Spleen (tissue), 11 donors: Measurements from ENCODE around the gene RNU1-1. TPM values are rescaled to one million over a fixed set of nuclear protein-coding genes. Genes with fewer than 3 reads are reported as not detected.
A peak's percentile ranks its signal among the peaks of the same experiment; 100 is the strongest.
"Not testable (repeated sequence)": the region's sequence is repeated elsewhere in the genome, so short reads cannot be mapped to it uniquely, and the experiment has no call there.

Experiments used
- DNase-seq: peaks from one replicate; pipeline ENCODE4 v3.0.0-alpha.2; 2020
- H3K27ac ChIP-seq, 8 donors: fragments of 200-600 bp; sonication (generic) in 7 of 8; 1 replicate in 4 of 8; 2 replicates in 4 of 8; pipeline versions ENCODE4 v1.5.0 to v1.8.0; 2016 to 2021; ENCODE audit warnings: inconsistent platforms in 4 of 8, mild to moderate bottlenecking in 4 of 8, moderate library complexity in 1 of 8
- H3K27me3 ChIP-seq, 7 donors: fragments of 200-600 bp; sonication (generic) in 6 of 7; replicated peaks in 1 of 7; 1 replicate in 4 of 7; 2 replicates in 3 of 7; pipeline versions ENCODE4 v1.5.0 to v1.8.0; 2016 to 2021; ENCODE audit warnings: inconsistent platforms in 3 of 7, mild to moderate bottlenecking in 1 of 7
- H3K36me3 ChIP-seq, 6 donors: fragments of 200-600 bp; sonication (generic) in 5 of 6; 1 replicate in 4 of 6; 2 replicates in 2 of 6; pipeline versions ENCODE4 v1.5.0 to v1.8.0; 2016 to 2021; ENCODE audit warnings: inconsistent platforms in 2 of 6
- H3K4me1 ChIP-seq, 6 donors: fragments of 200-600 bp; sonication (generic) in 5 of 6; 1 replicate in 3 of 6; 2 replicates in 3 of 6; pipeline versions ENCODE4 v1.5.0 to v1.8.0; 2016 to 2021; ENCODE audit warnings: inconsistent platforms in 3 of 6
- H3K4me3 ChIP-seq, 8 donors: fragments of 200-600 bp; sonication (generic) in 7 of 8; 1 replicate in 4 of 8; 2 replicates in 4 of 8; pipeline versions ENCODE4 v1.5.0 to v1.8.0; 2016 to 2021; ENCODE audit warnings: inconsistent platforms in 4 of 8, mild to moderate bottlenecking in 4 of 8, moderate library complexity in 2 of 8
- H3K9me3 ChIP-seq, 8 donors: fragments of 200-600 bp; sonication (generic) in 7 of 8; 1 replicate in 4 of 8; 2 replicates in 4 of 8; pipeline versions ENCODE4 v1.5.0 to v1.8.0; 2016 to 2021; ENCODE audit warnings: inconsistent platforms in 4 of 8
- POLR2A ChIP-seq, 3 donors: fragments of 450-650 bp; IDR thresholded peaks; one replicate each; pipeline ENCODE4 v1.5.1; 2017; ENCODE audit warnings: antibody characterized with exemption in 3 of 3, mild to moderate bottlenecking in 1 of 3
- POLR2AphosphoS5 ChIP-seq, 3 donors: sonication (generic); formaldehyde crosslinking; IDR thresholded peaks; one replicate each; pipeline ENCODE4 v1.5.1; 2017; ENCODE audit warnings: antibody characterized with exemption in 3 of 3
- WGBS, 5 donors: extraction: QIAGEN DNeasy Blood & Tissue Kit in 3 of 5; methylation state at CpG; one replicate each; pipeline versions ENCODE4 v1.1.5 to v1.1.7; 2013 to 2018; 5-methylcytosine and 5-hydroxymethylcytosine counted together
- intact Hi-C: fragments of 100-400 bp; cut with DNase I; formaldehyde crosslinking; loops from one replicate; pipeline ENCODE4 v1.15.0; 2023; ENCODE audit warnings: low total_unique reads
- polyA plus RNA-seq, 3 donors: library from polyadenylated mRNA; stranded (reverse); fragments of 200-250 nt; gene quantifications; one replicate each; pipeline ENCODE4 v1.2.1, GENCODE V29; 2013
- total RNA-seq, 7 donors: library from RNA; depleted of rRNA in 3 of 7; stranded (reverse); fragments of >200 nt in 3 of 7; fragmentation: NEBNext Ultra II Directional in 4 of 7; extraction: Animal tissue kit (Norgen Biotek cat#: 25700) in 4 of 7; gene quantifications; one replicate each; pipeline versions ENCODE4 v1.1.0 to v1.2.1, GENCODE V29; 2016 to 2021
- TF ChIP-seq, protein P1 (sequence below), 11 experiments: fragments of 200-600 bp in 7 of 11; fragments of 450-650 bp in 4 of 11; sonication (generic) in 4 of 11; IDR thresholded peaks in 8 of 11; conservative IDR thresholded peaks in 3 of 11; 1 replicate in 7 of 11; 2 replicates in 4 of 11; pipeline versions ENCODE4 v1.4.0 to v1.8.0; 2016 to 2021; ENCODE audit warnings: antibody characterized with exemption in 11 of 11, inconsistent platforms in 4 of 11, mild to moderate bottlenecking in 1 of 11
- donor health status: healthy with polysubstance abuse.
- donor health status: DM: no; HTN: no; CAD: no; lungs with moderate emphysema.
- donor health status: DM: no; HTN: no; CAD: no.
- donor health status: Bipolar disorder and iron deficiency.
- donor health status: healthy.
- donor health status: DM: no; HTN: no; CAD: no.
- donor health status: DM: yes; HTN: yes; CAD: no.

RNU1-1 gene
- total and polyA plus RNA-seq, 10 donors = under 0.01 to 8,075 (median 6,234) TPM; not detected in 3

- H3K9me3 ChIP-seq = peaks cover 0 to 21% (median 9%) of the 10 kb centered on the region in 8 donors
- no peak overlapping the region for H3K4me3 ChIP-seq
- no peak for DNase-seq
- no peaks in the 10 kb centered on the region for H3K36me3 ChIP-seq
- H3K27me3 ChIP-seq = no peaks in the 10 kb centered on the region
- TF ChIP-seq POLR2A (IDR thresholded peaks at IDR 0.05) = no peak
- TF ChIP-seq, protein P1, sequence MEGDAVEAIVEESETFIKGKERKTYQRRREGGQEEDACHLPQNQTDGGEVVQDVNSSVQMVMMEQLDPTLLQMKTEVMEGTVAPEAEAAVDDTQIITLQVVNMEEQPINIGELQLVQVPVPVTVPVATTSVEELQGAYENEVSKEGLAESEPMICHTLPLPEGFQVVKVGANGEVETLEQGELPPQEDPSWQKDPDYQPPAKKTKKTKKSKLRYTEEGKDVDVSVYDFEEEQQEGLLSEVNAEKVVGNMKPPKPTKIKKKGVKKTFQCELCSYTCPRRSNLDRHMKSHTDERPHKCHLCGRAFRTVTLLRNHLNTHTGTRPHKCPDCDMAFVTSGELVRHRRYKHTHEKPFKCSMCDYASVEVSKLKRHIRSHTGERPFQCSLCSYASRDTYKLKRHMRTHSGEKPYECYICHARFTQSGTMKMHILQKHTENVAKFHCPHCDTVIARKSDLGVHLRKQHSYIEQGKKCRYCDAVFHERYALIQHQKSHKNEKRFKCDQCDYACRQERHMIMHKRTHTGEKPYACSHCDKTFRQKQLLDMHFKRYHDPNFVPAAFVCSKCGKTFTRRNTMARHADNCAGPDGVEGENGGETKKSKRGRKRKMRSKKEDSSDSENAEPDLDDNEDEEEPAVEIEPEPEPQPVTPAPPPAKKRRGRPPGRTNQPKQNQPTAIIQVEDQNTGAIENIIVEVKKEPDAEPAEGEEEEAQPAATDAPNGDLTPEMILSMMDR (IDR thresholded peaks at IDR 0.05 in 8 of 11, conservative IDR thresholded peaks at IDR 0.05 in 3 of 11) = no peak
- WGBS, 5 donors = 78 to 87% (median 85%) methylated on average over 2 of the region's 2 CpGs
- no peak overlapping the region for H3K27ac ChIP-seq
- peaks cover 0 to 23% (median 16%) of the 10 kb centered on the region in 6 donors for H3K4me1 ChIP-seq
- intact Hi-C loops = no loop called here
Measured at GRCh38 chr1:16503494-16503893, 10.6 kb downstream of the RNU1-1 start.

- 56 to 80% (median 76%) methylated on average over 4 to 8 of the region's 8 CpGs for WGBS, 5 donors
- H3K4me3 ChIP-seq, H3K27me3 ChIP-seq, H3K36me3 ChIP-seq, intact Hi-C loops, H3K27ac ChIP-seq, DNase-seq: not testable (repeated sequence)
- H3K9me3 ChIP-seq = peaks cover 0 to 14% (median 5%) of the 10 kb centered on the region in 8 donors
- H3K4me1 ChIP-seq = peaks cover 0 to 37% (median 25%) of the 10 kb centered on the region in 6 donors
Measured at GRCh38 chr1:16501446-16501845, 12.6 kb downstream of the RNU1-1 start.

- 34 to 65% (median 54%) methylated on average over 5 of the region's 5 CpGs for WGBS, 5 donors
- H3K9me3 ChIP-seq, H3K4me3 ChIP-seq, intact Hi-C loops, H3K27ac ChIP-seq, H3K36me3 ChIP-seq, H3K27me3 ChIP-seq: not testable (repeated sequence)
- DNase-seq = peak; percentile 81
- peaks cover 0 to 37% (median 25%) of the 10 kb centered on the region in 6 donors for H3K4me1 ChIP-seq
Measured at GRCh38 chr1:16500975-16501374, 13.1 kb downstream of the RNU1-1 start.

DNA sequence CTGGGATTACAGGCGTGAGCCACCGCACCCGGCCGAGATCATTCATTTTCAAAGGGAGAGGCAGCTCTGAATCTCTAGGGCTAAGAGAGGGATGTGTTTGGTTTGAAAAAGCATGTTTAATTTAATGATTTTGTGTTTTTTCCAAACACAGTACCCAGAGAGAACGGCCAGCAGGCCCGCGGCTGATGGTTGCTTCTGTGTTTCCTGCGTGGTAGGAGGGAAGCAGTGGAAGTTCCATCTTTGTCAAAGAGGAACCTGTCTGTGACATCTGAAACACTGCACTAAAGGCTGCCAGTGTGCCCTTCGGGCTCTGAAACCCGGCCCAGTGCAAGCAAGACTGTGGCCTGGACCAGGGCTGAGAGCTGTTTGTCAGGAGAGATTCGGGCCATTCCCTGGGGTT is 13.6 kb downstream of the RNU1-1 start:
- 52 to 81% (median 62%) methylated on average over 11 of the region's 11 CpGs for WGBS, 5 donors
- H3K9me3 ChIP-seq, H3K27me3 ChIP-seq, H3K27ac ChIP-seq, intact Hi-C loops, H3K36me3 ChIP-seq: not testable (repeated sequence)
- Histone ChIP-seq H3K4me1 (peaks cover 0 to 37% (median 25%) of the 10 kb centered on the region in 6 donors), H3K4me3 (peak overlapping the region in 1 of 8 donors; percentile 95)
- peak; percentile 81 for DNase-seq

DNA sequence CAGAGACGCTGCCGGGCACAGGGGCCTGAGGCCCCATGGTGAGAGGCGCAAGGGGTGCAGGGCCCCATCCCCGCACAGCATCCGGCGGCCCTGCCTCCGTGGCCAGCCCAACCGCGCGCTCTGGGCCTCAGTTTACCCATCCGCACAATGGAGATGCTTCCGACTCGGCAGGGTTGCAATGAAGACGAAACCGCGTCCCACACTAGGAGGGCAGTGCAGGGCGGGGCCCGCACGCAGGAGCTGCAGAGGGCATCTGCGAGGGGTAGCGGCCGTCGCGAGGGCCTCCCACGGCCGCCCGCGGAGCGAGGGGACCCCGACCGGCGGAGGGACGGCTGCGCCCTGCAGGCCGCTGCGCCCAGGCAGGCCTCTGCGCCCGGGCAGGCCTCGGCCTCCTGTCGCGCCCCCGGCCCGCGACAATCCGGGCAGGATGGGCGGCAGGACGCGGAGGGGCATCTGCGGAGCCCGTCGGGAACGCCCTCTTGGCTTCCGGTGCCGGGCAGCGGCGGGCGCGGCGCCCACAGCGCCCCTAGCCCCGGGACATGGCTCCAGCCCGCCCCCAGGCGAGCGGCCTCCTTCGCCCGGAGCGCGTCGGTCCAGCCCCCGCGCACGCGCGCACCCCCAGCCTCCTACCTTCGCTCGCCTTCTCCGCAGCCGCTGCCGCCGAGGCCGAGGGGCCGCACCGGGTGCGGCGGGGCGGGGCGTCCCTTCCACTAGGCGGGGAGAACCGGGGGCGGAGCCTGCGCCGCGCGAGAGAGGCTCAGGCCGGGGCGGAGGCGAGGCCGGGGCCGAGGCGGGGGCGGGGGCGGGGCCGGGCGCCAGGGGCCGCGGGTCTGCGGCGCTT is 15.3 kb downstream of the RNU1-1 start:
- Histone ChIP-seq H3K27me3 (no peaks in the 10 kb centered on the region), H3K27ac (peak overlapping the region; percentile 67 to 90 (median 82)), H3K9me3 (no peaks in the 10 kb centered on the region), H3K36me3 (no peaks in the 10 kb centered on the region), H3K4me1 (peaks cover 0 to 37% (median 25%) of the 10 kb centered on the region in 6 donors), H3K4me3 (peak overlapping the region; percentile 56 to 95 (median 76))
- TF ChIP-seq POLR2AphosphoS5 (IDR thresholded peaks at IDR 0.05) (peak; percentile 76 to 86 (median 83)), POLR2A (IDR thresholded peaks at IDR 0.05) (peak in 2 of 3 donors; percentile 3 to 14)
- TF ChIP-seq, protein P1 (IDR thresholded peaks at IDR 0.05 in 8 of 11, conservative IDR thresholded peaks at IDR 0.05 in 3 of 11) = peak in 5 of 11 experiments; percentile 28 to 52 (median 42)
- 1 to 4% (median 2%) methylated on average over 19 to 108 of the region's 108 CpGs for WGBS, 5 donors
- intact Hi-C loops = no loop called here
- DNase-seq = peak; percentile 97

DNA sequence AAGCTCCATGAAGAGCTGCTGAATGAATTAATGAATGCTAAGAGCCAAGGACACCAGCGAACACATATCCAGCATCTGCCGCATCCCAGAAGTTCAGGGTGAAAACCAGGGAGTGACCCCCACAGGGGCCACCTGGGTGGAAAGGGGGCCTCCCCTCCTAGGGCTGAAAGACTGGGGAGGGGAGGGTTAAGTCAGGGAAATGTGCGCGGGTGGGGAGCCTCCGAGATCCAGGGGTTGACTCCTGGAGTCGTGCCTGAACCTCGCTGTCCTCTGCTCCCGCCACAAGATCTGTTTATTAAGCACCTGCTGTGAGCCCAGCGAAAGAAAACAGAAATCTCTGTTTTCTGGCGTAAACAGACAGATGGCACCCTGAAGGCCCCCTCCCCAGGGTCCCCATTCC is 16.0 kb downstream of the RNU1-1 start:
- H3K27me3 ChIP-seq, intact Hi-C loops, H3K36me3 ChIP-seq, H3K9me3 ChIP-seq, DNase-seq: not testable (repeated sequence)
- Histone ChIP-seq H3K27ac (peak overlapping the region in 7 of 8 donors; percentile 67 to 90 (median 85)), H3K4me3 (peak overlapping the region in 7 of 8 donors; percentile 56 to 95 (median 79)), H3K4me1 (peaks cover 0 to 37% (median 25%) of the 10 kb centered on the region in 6 donors)
- WGBS, 5 donors = 55 to 94% (median 66%) methylated on average over 2 to 10 of the region's 10 CpGs

DNA sequence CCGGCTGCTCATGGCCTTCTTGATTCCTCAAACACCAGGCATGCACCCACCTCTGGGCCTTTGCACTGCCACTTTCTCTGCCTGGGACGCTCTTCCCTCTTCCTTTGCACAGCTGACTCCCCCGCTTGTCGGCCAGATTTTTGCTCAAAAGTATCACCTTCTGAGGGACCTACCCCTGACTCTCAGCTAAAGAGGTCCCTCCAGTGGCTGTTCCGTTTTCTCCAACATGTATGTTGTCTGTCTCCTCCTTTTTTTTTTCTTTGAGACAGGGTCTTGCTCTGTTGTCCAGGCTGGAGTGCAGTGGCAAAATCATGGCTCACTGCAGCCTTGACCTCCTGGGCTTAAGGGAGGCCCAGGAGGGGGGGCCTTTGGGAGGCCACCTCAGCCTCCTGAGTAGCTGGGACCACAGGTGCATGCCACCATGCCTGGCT is 16.6 kb downstream of the RNU1-1 start:
- DNase-seq, H3K9me3 ChIP-seq, H3K27me3 ChIP-seq, H3K36me3 ChIP-seq, intact Hi-C loops, H3K4me3 ChIP-seq: not testable (repeated sequence)
- Histone ChIP-seq H3K4me1 (peaks cover 0 to 41% (median 25%) of the 10 kb centered on the region in 6 donors), H3K27ac (peak overlapping the region in 1 of 8 donors; percentile 90)
- WGBS, 5 donors = 84 to 93% (median 89%) methylated on average over 5 of the region's 5 CpGs

- WGBS, 5 donors = 86 to 95% (median 89%) methylated on average over 9 of the region's 9 CpGs
- Histone ChIP-seq H3K36me3 (peaks cover 0 to 24% (median 2%) of the 10 kb centered on the region in 6 donors), H3K4me1 (peaks cover 0 to 21% (median 8%) of the 10 kb centered on the region in 6 donors)
- H3K27ac ChIP-seq, intact Hi-C loops, H3K27me3 ChIP-seq, H3K9me3 ChIP-seq, H3K4me3 ChIP-seq: not testable (repeated sequence)
- peak; percentile 8 for DNase-seq
Measured at GRCh38 chr1:16493731-16494130, 20.4 kb downstream of the RNU1-1 start.
